Stomach (tissue), 9 donors: Measurements from ENCODE around the gene WNT4. TPM values are rescaled to one million over a fixed set of nuclear protein-coding genes. Genes with fewer than 3 reads are reported as not detected.
A peak's percentile ranks its signal among the peaks of the same experiment; 100 is the strongest.

Experiments used
- DNase-seq, 2 donors: peaks; one replicate each; pipeline versions ENCODE4 v3.0.0 to v3.0.0-alpha.2; 2013 to 2019
- H3K27ac ChIP-seq, 5 donors: fragments of 200-600 bp in 4 of 5; sonication (generic) in 4 of 5; one replicate each; pipeline ENCODE4 v1.5.1; 2013 to 2019; ENCODE audit warnings: mild to moderate bottlenecking in 1 of 5, moderate library complexity in 1 of 5
- H3K27me3 ChIP-seq, 3 donors: fragments of 200-600 bp; sonication (generic); one replicate each; pipeline ENCODE4 v1.5.1; 2017 to 2019; ENCODE audit warnings: mixed run types in 1 of 3
- H3K36me3 ChIP-seq, 4 donors: fragments of 200-600 bp; sonication (generic); 1 replicate in 3 of 4; 2 replicates in 1 of 4; pipeline ENCODE4 v1.5.1; 2016 to 2019
- H3K4me1 ChIP-seq, 4 donors: fragments of 200-600 bp; sonication (generic); one replicate each; pipeline ENCODE4 v1.5.1; 2016 to 2019
- H3K4me3 ChIP-seq, 4 donors: fragments of 200-600 bp; sonication (generic) in 3 of 4; one replicate each; pipeline ENCODE4 v1.5.1; 2016 to 2019; ENCODE audit warnings: mild to moderate bottlenecking in 1 of 4
- H3K9me3 ChIP-seq, 4 donors: fragments of 200-600 bp; sonication (generic); one replicate each; pipeline ENCODE4 v1.5.1; 2016 to 2019
- CTCF ChIP-seq, 7 experiments: fragments of 450-650 bp in 4 of 7; fragments of 200-600 bp in 3 of 7; sonication (generic) in 3 of 7; IDR thresholded peaks; one replicate each; pipeline ENCODE4 v1.5.1; 2016 to 2019; ENCODE audit warnings: antibody characterized with exemption in 7 of 7, control low read depth in 2 of 7, mild to moderate bottlenecking in 1 of 7
- EP300 ChIP-seq: sonication (generic); formaldehyde crosslinking; IDR thresholded peaks from one replicate; pipeline ENCODE4 v1.6.1; 2017; ENCODE audit warnings: antibody characterized with exemption
- POLR2A ChIP-seq, 4 donors: fragments of 450-650 bp; IDR thresholded peaks; one replicate each; pipeline ENCODE4 v1.6.1; 2016; ENCODE audit warnings: antibody characterized with exemption in 4 of 4, control low read depth in 2 of 4, mild to moderate bottlenecking in 1 of 4, moderate library complexity in 1 of 4
- POLR2AphosphoS5 ChIP-seq, 3 donors: sonication (generic); formaldehyde crosslinking; IDR thresholded peaks; one replicate each; pipeline ENCODE4 v1.6.1; 2016; ENCODE audit warnings: antibody characterized with exemption in 3 of 3
- WGBS, 5 donors: extraction: QIAGEN DNeasy Blood & Tissue Kit in 3 of 5; methylation state at CpG; one replicate each; pipeline versions ENCODE4 v1.1.5 to v1.1.7; 2013 to 2018; 5-methylcytosine and 5-hydroxymethylcytosine counted together
- intact Hi-C: fragments of 100-400 bp; cut with DNase I; formaldehyde crosslinking; loops from one replicate; pipeline ENCODE4 v1.15.1; 2023; ENCODE audit warnings: low total_unique reads
- polyA plus RNA-seq, 3 donors: library from polyadenylated mRNA; stranded (reverse); fragments of 200-250 nt; gene quantifications; one replicate each; pipeline ENCODE4 v1.2.3, GENCODE V29; 2013
- total RNA-seq, 5 donors: library from RNA; depleted of rRNA; stranded (reverse); fragments of >200 nt; gene quantifications; one replicate each; pipeline versions ENCODE4 v1.1.0 to v1.2.3, GENCODE V29; 2014 to 2016
- donor health status: healthy with polysubstance abuse.
- donor health status: Bipolar disorder and iron deficiency.
- donor health status: healthy.

The WNT4 gene
- total and polyA plus RNA-seq, 8 donors = 0.58 to 10.0 (median 4.5) TPM

GRCh38 chr1:22105611-22106207 is 37.2 kb downstream of the WNT4 start:
- WGBS, 5 donors = 56 to 63% (median 58%) methylated on average over 5 of the region's 5 CpGs
- Histone ChIP-seq H3K4me1 (peaks cover 25 to 81% (median 52%) of the 10 kb centered on the region in 4 donors), H3K9me3 (no peaks in the 10 kb centered on the region), H3K4me3 (no peak overlapping the region), H3K36me3 (peaks cover 4 to 54% (median 26%) of the 10 kb centered on the region in 4 donors), H3K27ac (no peak overlapping the region), H3K27me3 (no peaks in the 10 kb centered on the region)
- DNase-seq = peak in 1 of 2 donors; percentile 78
- TF ChIP-seq POLR2AphosphoS5 (IDR thresholded peaks at IDR 0.05) = peak in 1 of 3 donors; percentile 50
- no peak for TF ChIP-seq POLR2A (IDR thresholded peaks at IDR 0.05)
- peak in 5 of 7 experiments; percentile 75 to 89 (median 77) for TF ChIP-seq CTCF (IDR thresholded peaks at IDR 0.05)
- TF ChIP-seq EP300 = no peak
- intact Hi-C loops = no loop called here

- H3K27ac ChIP-seq = no peak overlapping the region
- no peaks in the 10 kb centered on the region for H3K27me3 ChIP-seq
- H3K9me3 ChIP-seq = no peaks in the 10 kb centered on the region
- no peak for DNase-seq
- no peak for TF ChIP-seq CTCF (IDR thresholded peaks at IDR 0.05)
- intact Hi-C loops = no loop called here
- H3K36me3 ChIP-seq = peaks cover 0 to 57% (median 26%) of the 10 kb centered on the region in 4 donors
- H3K4me3 ChIP-seq = no peak overlapping the region
- 86 to 90% (median 89%) methylated on average over 6 of the region's 6 CpGs for WGBS, 5 donors
- peaks cover 25 to 81% (median 56%) of the 10 kb centered on the region in 4 donors for H3K4me1 ChIP-seq
Measured at GRCh38 chr1:22104865-22105437, 37.9 kb downstream of the WNT4 start.

- DNase-seq = no peak
- no peaks in the 10 kb centered on the region for H3K27me3 ChIP-seq
- H3K36me3 ChIP-seq = peaks cover 4 to 58% (median 25%) of the 10 kb centered on the region in 4 donors
- TF ChIP-seq POLR2AphosphoS5 (IDR thresholded peaks at IDR 0.05) = no peak
- no peak for TF ChIP-seq EP300
- TF ChIP-seq CTCF (IDR thresholded peaks at IDR 0.05) = no peak
- TF ChIP-seq POLR2A (IDR thresholded peaks at IDR 0.05) = no peak
- 83 to 87% (median 84%) methylated on average over 6 of the region's 6 CpGs for WGBS, 5 donors
- peaks cover 24 to 80% (median 54%) of the 10 kb centered on the region in 4 donors for H3K4me1 ChIP-seq
- intact Hi-C loops = no loop called here
- H3K27ac ChIP-seq = no peak overlapping the region
- no peak overlapping the region for H3K4me3 ChIP-seq
- H3K9me3 ChIP-seq = no peaks in the 10 kb centered on the region
Measured at GRCh38 chr1:22104094-22104493, 38.8 kb downstream of the WNT4 start.

GRCh38 chr1:22102746-22103145 is 40.2 kb downstream of the WNT4 start:
- 21 to 47% (median 39%) methylated on average over 3 of the region's 3 CpGs for WGBS, 5 donors
- intact Hi-C loops = no loop called here
- peaks cover 13 to 58% (median 32%) of the 10 kb centered on the region in 4 donors for H3K36me3 ChIP-seq
- H3K27me3 ChIP-seq = no peaks in the 10 kb centered on the region
- DNase-seq = no peak
- TF ChIP-seq CTCF (IDR thresholded peaks at IDR 0.05) = no peak
- TF ChIP-seq POLR2A (IDR thresholded peaks at IDR 0.05) = no peak
- no peak for TF ChIP-seq EP300
- TF ChIP-seq POLR2AphosphoS5 (IDR thresholded peaks at IDR 0.05) = no peak
- H3K27ac ChIP-seq = no peak overlapping the region
- no peak overlapping the region for H3K4me3 ChIP-seq
- no peaks in the 10 kb centered on the region for H3K9me3 ChIP-seq
- H3K4me1 ChIP-seq = peaks cover 14 to 72% (median 44%) of the 10 kb centered on the region in 4 donors
